Smooth muscle cell (in vitro differentiated cells): ENCODE measurements around the gene CMIP. TPM values are rescaled to one million over a fixed set of nuclear protein-coding genes. Genes with fewer than 3 reads are reported as not detected.

Source experiments
- DNase-seq: peaks from one replicate; lab custom pipeline; 2025; ENCODE audit not compliant: unreplicated experiment; lab: John Stamatoyannopoulos, UW
- H2AFZ ChIP-seq: fragments of 200-600 bp; sonication (generic); 2 replicates; pipeline ENCODE4 v1.6.0; 2016; ENCODE audit warnings: antibody characterized with exemption, low read depth, mild to moderate bottlenecking
- H3F3A ChIP-seq: fragments of 200-600 bp; sonication (generic); 2 replicates; pipeline ENCODE4 v1.6.0; 2017; ENCODE audit warnings: antibody characterized with exemption, low read depth
- H3K27ac ChIP-seq: fragments of 200-600 bp; sonication (generic); 2 replicates; pipeline ENCODE4 v1.5.1; 2016; ENCODE audit warnings: low read depth, mild to moderate bottlenecking
- H3K27me3 ChIP-seq: fragments of 200-600 bp; sonication (generic); 2 replicates; pipeline ENCODE4 v1.6.1; 2016; ENCODE audit warnings: low read depth, mild to moderate bottlenecking
- H3K36me3 ChIP-seq: fragments of 200-600 bp; sonication (generic); 2 replicates; pipeline ENCODE4 v1.5.1; 2016; ENCODE audit warnings: low read depth
- H3K4me1 ChIP-seq: fragments of 200-600 bp; sonication (generic); 2 replicates; pipeline ENCODE4 v1.5.1; 2016; ENCODE audit warnings: low read depth
- H3K4me2 ChIP-seq: fragments of 200-600 bp; sonication (generic); 2 replicates; pipeline ENCODE4 v1.6.0; 2016; ENCODE audit warnings: mild to moderate bottlenecking
- H3K4me3 ChIP-seq: fragments of 200-600 bp; sonication (generic); 2 replicates; pipeline ENCODE4 v1.5.1; 2016; ENCODE audit warnings: mild to moderate bottlenecking
- H3K79me2 ChIP-seq: fragments of 200-600 bp; sonication (generic); 2 replicates; pipeline ENCODE4 v1.6.0; 2016; ENCODE audit warnings: low read depth, mild to moderate bottlenecking
- H3K9ac ChIP-seq: fragments of 200-600 bp; sonication (generic); 2 replicates; pipeline ENCODE4 v1.6.0; 2016; ENCODE audit warnings: low read depth
- H3K9me3 ChIP-seq: fragments of 200-600 bp; sonication (generic); replicated peaks from 2 replicates; pipeline ENCODE4 v1.5.1; 2016; ENCODE audit warnings: low read depth
- H4K20me1 ChIP-seq: fragments of 200-600 bp; sonication (generic); 2 replicates; pipeline ENCODE4 v1.6.0; 2016; ENCODE audit warnings: low read depth
- CTCF ChIP-seq: fragments of 200-600 bp; sonication (generic); IDR thresholded peaks from 2 replicates; pipeline ENCODE4 v1.5.1; 2017; ENCODE audit warnings: borderline replicate concordance, mild to moderate bottlenecking, antibody characterized with exemption; ENCODE audit not compliant: insufficient read depth, poor library complexity, severe bottlenecking
- WGBS: methylation state at CpG from one replicate; pipeline ENCODE4 v1.1.7; 2016; ENCODE audit warnings: low lambda C conversion rate; 5-methylcytosine and 5-hydroxymethylcytosine counted together
- polyA plus RNA-seq: library from polyadenylated mRNA; unstranded; fragments of >200 nt; fragmentation: Nextera tagmentation; extraction: Ambion mirVana; gene quantifications from 2 replicates; pipeline ENCODE4 v1.2.1, GENCODE V29; 2016
- total RNA-seq: library from RNA; depleted of rRNA; stranded (reverse); fragments of >200 nt; gene quantifications from 2 replicates; pipeline ENCODE4 v1.2.3, GENCODE V29; 2014

CMIP gene
- total and polyA plus RNA-seq, 2 experiments from 2014 or later: 2.5 to 44.5 TPM

GRCh38 chr16:81489547-81490267, 45.1 kb downstream of the CMIP start:
- no peak overlapping the region for H3K4me3 ChIP-seq
- no peak overlapping the region for H3K9ac ChIP-seq
- H3K9me3 ChIP-seq: no peaks in the 10 kb centered on the region
- WGBS: 86% methylated on average over 12 of the region's 12 CpGs
- H3K36me3 ChIP-seq: no peaks in the 10 kb centered on the region
- no peak overlapping the region for H3K27ac ChIP-seq
- no peak for TF ChIP-seq CTCF
- H2AFZ ChIP-seq: no peak overlapping the region
- H3K4me2 ChIP-seq: no peak overlapping the region
- DNase-seq: no peak
- H3K27me3 ChIP-seq: no peaks in the 10 kb centered on the region
- peaks cover under 1% of the 10 kb centered on the region for H3F3A ChIP-seq
- peaks cover 88% of the 10 kb centered on the region for H3K79me2 ChIP-seq
- H4K20me1 ChIP-seq: peaks cover 100% of the 10 kb centered on the region
- no peaks in the 10 kb centered on the region for H3K4me1 ChIP-seq

- H3K9me3 ChIP-seq: no peaks in the 10 kb centered on the region
- peaks cover 3% of the 10 kb centered on the region for H3F3A ChIP-seq
- no peak overlapping the region for H3K4me2 ChIP-seq
- H3K36me3 ChIP-seq: no peaks in the 10 kb centered on the region
- no peak for DNase-seq
- no peak overlapping the region for H3K4me3 ChIP-seq
- H3K27me3 ChIP-seq: no peaks in the 10 kb centered on the region
- H3K79me2 ChIP-seq: peaks cover 89% of the 10 kb centered on the region
- no peak overlapping the region for H2AFZ ChIP-seq
- H4K20me1 ChIP-seq: peaks cover 100% of the 10 kb centered on the region
- no peaks in the 10 kb centered on the region for H3K4me1 ChIP-seq
- 91% methylated on average over 18 of the region's 18 CpGs for WGBS
- TF ChIP-seq CTCF: no peak
- no peak overlapping the region for H3K9ac ChIP-seq
- no peak overlapping the region for H3K27ac ChIP-seq
Observed at GRCh38 chr16:81491541-81492188, 47.1 kb downstream of the CMIP start.

- H3F3A ChIP-seq: peaks cover 3% of the 10 kb centered on the region
- H3K9me3 ChIP-seq: no peaks in the 10 kb centered on the region
- no peak overlapping the region for H3K9ac ChIP-seq
- WGBS: 78% methylated on average over 8 of the region's 14 CpGs
- DNase-seq: no peak
- no peak overlapping the region for H2AFZ ChIP-seq
- peaks cover 92% of the 10 kb centered on the region for H3K79me2 ChIP-seq
- H3K4me2 ChIP-seq: no peak overlapping the region
- H3K4me1 ChIP-seq: no peaks in the 10 kb centered on the region
- no peaks in the 10 kb centered on the region for H3K36me3 ChIP-seq
- peaks cover 100% of the 10 kb centered on the region for H4K20me1 ChIP-seq
- no peak for TF ChIP-seq CTCF
- no peaks in the 10 kb centered on the region for H3K27me3 ChIP-seq
- no peak overlapping the region for H3K27ac ChIP-seq
- H3K4me3 ChIP-seq: no peak overlapping the region
Observed at GRCh38 chr16:81492311-81492761, 47.7 kb downstream of the CMIP start.
